Measurements from ENCODE around the gene TOX2. TPM values are rescaled to one million over a fixed set of nuclear protein-coding genes. Genes with fewer than 3 reads are reported as not detected.

Gene TOX2
- total RNA-seq, 2 donors from 2014 or later: 4.0 to 6.1 TPM

- Histone ChIP-seq H3K27me3 (no peaks in the 10 kb centered on the region), H3K9me3 (no peaks in the 10 kb centered on the region), H3K36me3 (no peaks in the 10 kb centered on the region), H3K4me1 (no peaks in the 10 kb centered on the region), H3K9ac (ENCODE audit: low read depth in 2 of 2, low read length in 2 of 2) (no peak overlapping the region), H3K27ac (no peak overlapping the region), H3K4me3 (no peak overlapping the region)
- TF ChIP-seq CTCF (IDR thresholded peaks at IDR 0.05): no peak
- intact Hi-C loops (cut with DNase I): no loop called here
- DNase-seq: no peak
These were observed 48.6 kb downstream of the TOX2 start for GRCh38 chr20:43963233-43963632.

GRCh38 chr20:43963872-43964791 lies 49.5 kb downstream of the TOX2 start:
- Histone ChIP-seq H3K9ac (ENCODE audit: low read depth in 2 of 2, low read length in 2 of 2) (no peak overlapping the region), H3K27me3 (no peaks in the 10 kb centered on the region), H3K27ac (no peak overlapping the region), H3K9me3 (no peaks in the 10 kb centered on the region), H3K36me3 (no peaks in the 10 kb centered on the region), H3K4me1 (no peaks in the 10 kb centered on the region), H3K4me3 (no peak overlapping the region)
- TF ChIP-seq CTCF (IDR thresholded peaks at IDR 0.05): no peak
- intact Hi-C loops (cut with DNase I): no loop called here
- no peak for DNase-seq

- H3K36me3 ChIP-seq: no peaks in the 10 kb centered on the region
These were observed 53.8 kb downstream of the TOX2 start for GRCh38 chr20:43968341-43969000.

GRCh38 chr20:43969028-43969447 lies 54.4 kb downstream of the TOX2 start:
- H3K9me3 ChIP-seq: no peaks in the 10 kb centered on the region
- TF ChIP-seq CTCF (IDR thresholded peaks at IDR 0.05): no peak
- no peak for DNase-seq

More at GRCh38 chr20:43968341-43969000, 53.8 kb downstream of the TOX2 start:
- H3K9ac ChIP-seq (ENCODE audit: low read depth in 2 of 2, low read length in 2 of 2): no peak overlapping the region
- no peak overlapping the region for H3K27ac ChIP-seq
- H3K27me3 ChIP-seq: no peaks in the 10 kb centered on the region
- H3K4me3 ChIP-seq: no peak overlapping the region
- no peak for TF ChIP-seq CTCF (IDR thresholded peaks at IDR 0.05)
- intact Hi-C loops (cut with DNase I): no loop called here
- DNase-seq: no peak
- no peaks in the 10 kb centered on the region for H3K4me1 ChIP-seq
- no peaks in the 10 kb centered on the region for H3K9me3 ChIP-seq

GRCh38 chr20:43969501-43970182 lies 55.0 kb downstream of the TOX2 start:
- DNase-seq: no peak
- no peak for TF ChIP-seq CTCF (IDR thresholded peaks at IDR 0.05)
- Histone ChIP-seq H3K9ac (ENCODE audit: low read depth in 2 of 2, low read length in 2 of 2) (no peak overlapping the region), H3K27me3 (no peaks in the 10 kb centered on the region), H3K9me3 (no peaks in the 10 kb centered on the region), H3K27ac (no peak overlapping the region), H3K4me1 (no peaks in the 10 kb centered on the region), H3K4me3 (no peak overlapping the region), H3K36me3 (no peaks in the 10 kb centered on the region)
- intact Hi-C loops (cut with DNase I): no loop called here

More at GRCh38 chr20:43969028-43969447, 54.4 kb downstream of the TOX2 start:
- H3K36me3 ChIP-seq: no peaks in the 10 kb centered on the region
- H3K27ac ChIP-seq: no peak overlapping the region
- H3K4me3 ChIP-seq: no peak overlapping the region
- H3K4me1 ChIP-seq: no peaks in the 10 kb centered on the region
- H3K27me3 ChIP-seq: no peaks in the 10 kb centered on the region
- intact Hi-C loops (cut with DNase I): no loop called here
- H3K9ac ChIP-seq (ENCODE audit: low read depth in 2 of 2, low read length in 2 of 2): no peak overlapping the region
